WTC11 (cell line): Measurements from ENCODE around the gene MYL6B. TPM values are rescaled to one million over a fixed set of nuclear protein-coding genes. Genes with fewer than 3 reads are reported as not detected.

ENCODE experiments used
- ATAC-seq: fragments of 200-7000 bp; cut with Tn5 transposase; 2 replicates; pipeline ENCODE4 v1.10.0; 2021; ENCODE audit warnings: mild to moderate bottlenecking, moderate library complexity
- CTCF ChIA-PET: fragments of 300-600 bp; sonication (Branson Sonifier 250); formaldehyde crosslinking; loops from one replicate; lab custom pipeline; 2021; ENCODE audit warnings: antibody characterized with exemption; lab: Charles Lee
- POLR2A ChIA-PET: fragments of 350-600 bp; sonication (Branson Sonifier 250); formaldehyde crosslinking; loops from one replicate; lab custom pipeline; 2021; ENCODE audit warnings: antibody characterized with exemption; lab: Charles Lee
- DNase-seq: peaks from one replicate; pipeline ENCODE4 v3.0.0; 2021; ENCODE audit warnings: low spot score
- H3K27ac Mint-ChIP-seq: 2 replicates; pipeline ENCODE4 v1.8.0; 2021; ENCODE audit warnings: mixed read lengths
- H3K27me3 Mint-ChIP-seq: 2 replicates; pipeline ENCODE4 v1.8.0; 2021; ENCODE audit warnings: low read depth, mild to moderate bottlenecking, moderate library complexity, mixed read lengths
- H3K36me3 Mint-ChIP-seq: 2 replicates; pipeline ENCODE4 v1.8.0; 2021; ENCODE audit warnings: mixed read lengths
- H3K4me1 Mint-ChIP-seq: 2 replicates; pipeline ENCODE4 v1.8.0; 2022; ENCODE audit warnings: mixed read lengths
- H3K4me3 Mint-ChIP-seq: 2 replicates; pipeline ENCODE4 v1.8.0; 2021; ENCODE audit warnings: mild to moderate bottlenecking, moderate library complexity, mixed read lengths
- H3K9me3 Mint-ChIP-seq: 2 replicates; pipeline ENCODE4 v1.8.0; 2021; ENCODE audit warnings: mixed read lengths
- E2F1 ChIP-seq: sonication (generic); formaldehyde crosslinking; IDR thresholded peaks from 2 replicates; pipeline ENCODE4 v1.8.0; 2022; ENCODE audit warnings: mild to moderate bottlenecking, missing genetic modification reagents
- ELF4 ChIP-seq: sonication (generic); formaldehyde crosslinking; IDR thresholded peaks from 2 replicates; pipeline ENCODE4 v1.8.1; 2022; ENCODE audit warnings: low read depth, mild to moderate bottlenecking, moderate library complexity, missing genetic modification reagents
- ESRRA ChIP-seq: sonication (generic); formaldehyde crosslinking; IDR thresholded peaks from 2 replicates; pipeline ENCODE4 v1.8.1; 2022; ENCODE audit warnings: mild to moderate bottlenecking, missing genetic modification reagents, borderline replicate concordance
- FOXJ3 ChIP-seq: sonication (generic); formaldehyde crosslinking; IDR thresholded peaks from 2 replicates; pipeline ENCODE4 v1.9.0; 2021; ENCODE audit warnings: missing genetic modification reagents, mild to moderate bottlenecking, borderline replicate concordance
- GTF2I ChIP-seq: fragments of 250-450 bp; sonication (Bioruptor Pico); conservative IDR thresholded peaks from 2 replicates; pipeline ENCODE4 v1.4.0; 2021; ENCODE audit warnings: mild to moderate bottlenecking
- HMGA2 ChIP-seq: fragments of 250-450 bp; sonication (Bioruptor Pico); IDR thresholded peaks from 2 replicates; pipeline ENCODE4 v1.4.0; 2021; ENCODE audit warnings: mild to moderate bottlenecking, moderate library complexity
- NFYB ChIP-seq: sonication (generic); formaldehyde crosslinking; conservative IDR thresholded peaks from 2 replicates; pipeline ENCODE4 v1.8.0; 2022; ENCODE audit warnings: low read depth, missing genetic modification reagents
- RELA ChIP-seq: sonication (generic); formaldehyde crosslinking; IDR thresholded peaks from 2 replicates; pipeline ENCODE4 v1.8.1; 2022; ENCODE audit warnings: missing genetic modification reagents, mild to moderate bottlenecking, borderline replicate concordance
- RORB ChIP-seq: fragments of 250-450 bp; sonication (Bioruptor Pico); IDR thresholded peaks from 2 replicates; pipeline ENCODE4 v1.9.0; 2021; ENCODE audit warnings: mild to moderate bottlenecking
- SOX15 ChIP-seq: fragments of 250-450 bp; sonication (Bioruptor Pico); IDR thresholded peaks from 2 replicates; pipeline ENCODE4 v1.9.0; 2021; ENCODE audit warnings: mild to moderate bottlenecking
- TEAD1 ChIP-seq: sonication (generic); formaldehyde crosslinking; IDR thresholded peaks from 2 replicates; pipeline ENCODE4 v1.8.0; 2022; ENCODE audit warnings: mild to moderate bottlenecking, missing genetic modification reagents
- TEAD4 ChIP-seq: sonication (generic); formaldehyde crosslinking; IDR thresholded peaks from 2 replicates; pipeline ENCODE4 v1.8.0; 2022; ENCODE audit warnings: mild to moderate bottlenecking, missing genetic modification reagents
- TP53 ChIP-seq: sonication (generic); formaldehyde crosslinking; IDR thresholded peaks from 2 replicates; pipeline ENCODE4 v1.8.1; 2023; ENCODE audit warnings: mild to moderate bottlenecking, missing genetic modification reagents
- ZNF219 ChIP-seq: sonication (generic); formaldehyde crosslinking; IDR thresholded peaks from 2 replicates; pipeline ENCODE4 v1.8.0; 2023; ENCODE audit warnings: missing genetic modification reagents, mild to moderate bottlenecking, borderline replicate concordance
- ZNF263 ChIP-seq: sonication (generic); formaldehyde crosslinking; IDR thresholded peaks from 2 replicates; pipeline ENCODE4 v1.8.1; 2022; ENCODE audit warnings: low read depth, mild to moderate bottlenecking, moderate library complexity, missing genetic modification reagents
- ZNF416 ChIP-seq: fragments of 250-450 bp; sonication (Bioruptor Pico); IDR thresholded peaks from 2 replicates; pipeline ENCODE4 v1.9.0; 2021; ENCODE audit warnings: mild to moderate bottlenecking, inconsistent platforms
- ZNF532 ChIP-seq: fragments of 250-450 bp; sonication (Bioruptor Pico); IDR thresholded peaks from 2 replicates; pipeline ENCODE4 v1.9.0; 2021; ENCODE audit warnings: mild to moderate bottlenecking, borderline replicate concordance
- ZNF671 ChIP-seq: fragments of 250-450 bp; sonication (Bioruptor Pico); IDR thresholded peaks from 2 replicates; pipeline ENCODE4 v1.8.0; 2021; ENCODE audit warnings: mild to moderate bottlenecking
- total RNA-seq: library from RNA; stranded (reverse); gene quantifications from 3 replicates; pipeline ENCODE4 v1.2.3, GENCODE V29; 2021
- TF ChIP-seq, protein P1 (sequence below): sonication (generic); formaldehyde crosslinking; IDR thresholded peaks from 2 replicates; pipeline ENCODE4 v1.8.0; 2023; ENCODE audit warnings: mild to moderate bottlenecking, missing genetic modification reagents
- TF ChIP-seq, protein P2 (sequence below): sonication (generic); formaldehyde crosslinking; IDR thresholded peaks from 2 replicates; pipeline ENCODE4 v1.8.1; 2022; ENCODE audit warnings: missing genetic modification reagents, borderline replicate concordance
- TF ChIP-seq, protein P3 (sequence below): sonication (generic); formaldehyde crosslinking; IDR thresholded peaks from 2 replicates; pipeline ENCODE4 v1.8.1; 2023; ENCODE audit warnings: mild to moderate bottlenecking, missing genetic modification reagents, borderline replicate concordance

Gene MYL6B
- total RNA-seq, 1 experiment from 2014 or later, result 173 TPM

- ATAC-seq, result no peak
- Mint-ChIP-seq H3K27me3 (no peaks in the 10 kb centered on the region), H3K27ac (no peak overlapping the region), H3K9me3 (no peaks in the 10 kb centered on the region), H3K4me1 (peaks cover 35% of the 10 kb centered on the region), H3K4me3 (no peak overlapping the region), H3K36me3 (peaks cover 18% of the 10 kb centered on the region)
- CTCF ChIA-PET, result no interaction called here
- no peak for DNase-seq
- POLR2A ChIA-PET, result no interaction called here
- TF ChIP-seq ELF4 (CRISPR knock-in tag) (no peak), ZNF263 (no peak), SOX15 (CRISPR knock-in tag) (no peak), ZNF416 (CRISPR knock-in tag) (no peak), ZNF671 (CRISPR knock-in tag) (no peak), GTF2I (CRISPR knock-in tag) (no peak), TP53 (CRISPR knock-in tag) (no peak), ZNF532 (CRISPR knock-in tag) (no peak), E2F1 (CRISPR knock-in tag) (no peak), FOXJ3 (CRISPR knock-in tag) (no peak), ESRRA (CRISPR knock-in tag) (no peak), RELA (CRISPR knock-in tag) (no peak), TEAD1 (CRISPR knock-in tag) (no peak), TEAD4 (CRISPR knock-in tag) (no peak)
- TF ChIP-seq, protein P1, sequence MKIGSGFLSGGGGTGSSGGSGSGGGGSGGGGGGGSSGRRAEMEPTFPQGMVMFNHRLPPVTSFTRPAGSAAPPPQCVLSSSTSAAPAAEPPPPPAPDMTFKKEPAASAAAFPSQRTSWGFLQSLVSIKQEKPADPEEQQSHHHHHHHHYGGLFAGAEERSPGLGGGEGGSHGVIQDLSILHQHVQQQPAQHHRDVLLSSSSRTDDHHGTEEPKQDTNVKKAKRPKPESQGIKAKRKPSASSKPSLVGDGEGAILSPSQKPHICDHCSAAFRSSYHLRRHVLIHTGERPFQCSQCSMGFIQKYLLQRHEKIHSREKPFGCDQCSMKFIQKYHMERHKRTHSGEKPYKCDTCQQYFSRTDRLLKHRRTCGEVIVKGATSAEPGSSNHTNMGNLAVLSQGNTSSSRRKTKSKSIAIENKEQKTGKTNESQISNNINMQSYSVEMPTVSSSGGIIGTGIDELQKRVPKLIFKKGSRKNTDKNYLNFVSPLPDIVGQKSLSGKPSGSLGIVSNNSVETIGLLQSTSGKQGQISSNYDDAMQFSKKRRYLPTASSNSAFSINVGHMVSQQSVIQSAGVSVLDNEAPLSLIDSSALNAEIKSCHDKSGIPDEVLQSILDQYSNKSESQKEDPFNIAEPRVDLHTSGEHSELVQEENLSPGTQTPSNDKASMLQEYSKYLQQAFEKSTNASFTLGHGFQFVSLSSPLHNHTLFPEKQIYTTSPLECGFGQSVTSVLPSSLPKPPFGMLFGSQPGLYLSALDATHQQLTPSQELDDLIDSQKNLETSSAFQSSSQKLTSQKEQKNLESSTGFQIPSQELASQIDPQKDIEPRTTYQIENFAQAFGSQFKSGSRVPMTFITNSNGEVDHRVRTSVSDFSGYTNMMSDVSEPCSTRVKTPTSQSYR (CRISPR knock-in tag), result no peak
These were observed 29.8 kb upstream of the MYL6B start for GRCh38 chr12:56122637-56123036.

- Mint-ChIP-seq H3K4me1 (peaks cover 25% of the 10 kb centered on the region), H3K9me3 (no peaks in the 10 kb centered on the region), H3K27me3 (no peaks in the 10 kb centered on the region; the same call in 1 of the 2 replicates), H3K27ac (peak overlapping the region; percentile 4), H3K36me3 (peaks cover 15% of the 10 kb centered on the region), H3K4me3 (no peak overlapping the region)
- DNase-seq (no peak), ATAC-seq (no peak)
- CTCF ChIA-PET, result interaction anchor here (1.1 to 1.4 kb wide), 4 partner anchors 27 to 142 kb away, joined by 3 to 7 read pairs (median 4); partner anchors contain the start of genes COQ10A, MYL6B and SMARCC2
- POLR2A ChIA-PET, result no interaction called here
- no peak for TF ChIP-seq HMGA2 (CRISPR knock-in tag)
- TF ChIP-seq E2F1 (CRISPR knock-in tag), result no peak
- no peak for TF ChIP-seq RORB
- TF ChIP-seq, protein P2, sequence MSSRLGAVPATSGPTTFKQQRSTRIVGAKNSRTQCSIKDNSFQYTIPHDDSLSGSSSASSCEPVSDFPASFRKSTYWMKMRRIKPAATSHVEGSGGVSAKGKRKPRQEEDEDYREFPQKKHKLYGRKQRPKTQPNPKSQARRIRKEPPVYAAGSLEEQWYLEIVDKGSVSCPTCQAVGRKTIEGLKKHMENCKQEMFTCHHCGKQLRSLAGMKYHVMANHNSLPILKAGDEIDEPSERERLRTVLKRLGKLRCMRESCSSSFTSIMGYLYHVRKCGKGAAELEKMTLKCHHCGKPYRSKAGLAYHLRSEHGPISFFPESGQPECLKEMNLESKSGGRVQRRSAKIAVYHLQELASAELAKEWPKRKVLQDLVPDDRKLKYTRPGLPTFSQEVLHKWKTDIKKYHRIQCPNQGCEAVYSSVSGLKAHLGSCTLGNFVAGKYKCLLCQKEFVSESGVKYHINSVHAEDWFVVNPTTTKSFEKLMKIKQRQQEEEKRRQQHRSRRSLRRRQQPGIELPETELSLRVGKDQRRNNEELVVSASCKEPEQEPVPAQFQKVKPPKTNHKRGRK, result no peak
- TF ChIP-seq NFYB (CRISPR knock-in tag), result no peak
- TF ChIP-seq, protein P3, sequence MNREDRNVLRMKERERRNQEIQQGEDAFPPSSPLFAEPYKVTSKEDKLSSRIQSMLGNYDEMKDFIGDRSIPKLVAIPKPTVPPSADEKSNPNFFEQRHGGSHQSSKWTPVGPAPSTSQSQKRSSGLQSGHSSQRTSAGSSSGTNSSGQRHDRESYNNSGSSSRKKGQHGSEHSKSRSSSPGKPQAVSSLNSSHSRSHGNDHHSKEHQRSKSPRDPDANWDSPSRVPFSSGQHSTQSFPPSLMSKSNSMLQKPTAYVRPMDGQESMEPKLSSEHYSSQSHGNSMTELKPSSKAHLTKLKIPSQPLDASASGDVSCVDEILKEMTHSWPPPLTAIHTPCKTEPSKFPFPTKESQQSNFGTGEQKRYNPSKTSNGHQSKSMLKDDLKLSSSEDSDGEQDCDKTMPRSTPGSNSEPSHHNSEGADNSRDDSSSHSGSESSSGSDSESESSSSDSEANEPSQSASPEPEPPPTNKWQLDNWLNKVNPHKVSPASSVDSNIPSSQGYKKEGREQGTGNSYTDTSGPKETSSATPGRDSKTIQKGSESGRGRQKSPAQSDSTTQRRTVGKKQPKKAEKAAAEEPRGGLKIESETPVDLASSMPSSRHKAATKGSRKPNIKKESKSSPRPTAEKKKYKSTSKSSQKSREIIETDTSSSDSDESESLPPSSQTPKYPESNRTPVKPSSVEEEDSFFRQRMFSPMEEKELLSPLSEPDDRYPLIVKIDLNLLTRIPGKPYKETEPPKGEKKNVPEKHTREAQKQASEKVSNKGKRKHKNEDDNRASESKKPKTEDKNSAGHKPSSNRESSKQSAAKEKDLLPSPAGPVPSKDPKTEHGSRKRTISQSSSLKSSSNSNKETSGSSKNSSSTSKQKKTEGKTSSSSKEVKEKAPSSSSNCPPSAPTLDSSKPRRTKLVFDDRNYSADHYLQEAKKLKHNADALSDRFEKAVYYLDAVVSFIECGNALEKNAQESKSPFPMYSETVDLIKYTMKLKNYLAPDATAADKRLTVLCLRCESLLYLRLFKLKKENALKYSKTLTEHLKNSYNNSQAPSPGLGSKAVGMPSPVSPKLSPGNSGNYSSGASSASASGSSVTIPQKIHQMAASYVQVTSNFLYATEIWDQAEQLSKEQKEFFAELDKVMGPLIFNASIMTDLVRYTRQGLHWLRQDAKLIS (CRISPR knock-in tag), result no peak
- no peak for TF ChIP-seq ZNF219 (CRISPR knock-in tag)
These were observed 28.3 kb upstream of the MYL6B start for GRCh38 chr12:56124133-56124532.
